Astrocyte of the spinal cord (primary cell): ENCODE results near the gene RAB10.
A peak's percentile ranks its signal among the peaks of the same experiment; 100 is the strongest.
"Not testable (repeated sequence)": the region's sequence is repeated elsewhere in the genome, so short reads cannot be mapped to it uniquely, and the experiment has no call there.

Experiments used
- DNase-seq: peaks from one replicate; pipeline ENCODE4 v3.0.0; 2011; ENCODE audit warnings: low read depth, low spot score
- H3K4me3 ChIP-seq: 2 replicates; pipeline ENCODE4 v1.5.1; 2011; ENCODE audit warnings: low read depth, mild to moderate bottlenecking, low read length, moderate library complexity
- CTCF ChIP-seq: IDR thresholded peaks from 2 replicates; pipeline ENCODE4 v1.5.1; 2012; ENCODE audit warnings: low read depth, mild to moderate bottlenecking, low read length, inconsistent platforms
- in situ Hi-C: cut with HindIII; loops from 2 replicates; pipeline ENCODE4 v1.10.0; 2017; ENCODE audit warnings: low sequenced_read_pairs

Gene RAB10

GRCh38 chr2:26013668-26014067 lies 20.2 kb upstream of the RAB10 start:
- TF ChIP-seq CTCF: no peak
- DNase-seq: no peak
- no peak overlapping the region for H3K4me3 ChIP-seq
- in situ Hi-C loops: no loop called here

GRCh38 chr2:26016012-26016705 lies 17.7 kb upstream of the RAB10 start:
- no peak overlapping the region for H3K4me3 ChIP-seq
- TF ChIP-seq CTCF: no peak
- DNase-seq: no peak
- in situ Hi-C loops: no loop called here

GRCh38 chr2:26016706-26017045 lies 17.2 kb upstream of the RAB10 start:
- in situ Hi-C loops, H3K4me3 ChIP-seq, DNase-seq: not testable (repeated sequence)

- no peak for DNase-seq
- TF ChIP-seq CTCF: no peak
- in situ Hi-C loops: no loop called here
- H3K4me3 ChIP-seq: no peak overlapping the region
Measured at GRCh38 chr2:26017464-26018183, 16.3 kb upstream of the RAB10 start.

GRCh38 chr2:26018184-26019055 lies 15.5 kb upstream of the RAB10 start:
- no peak overlapping the region for H3K4me3 ChIP-seq
- TF ChIP-seq CTCF: no peak
- in situ Hi-C loops: no loop called here
- peak; percentile 88 for DNase-seq

- DNase-seq: no peak
- in situ Hi-C loops: no loop called here
- no peak for TF ChIP-seq CTCF
- H3K4me3 ChIP-seq: no peak overlapping the region
Measured at GRCh38 chr2:26020231-26020640, 13.6 kb upstream of the RAB10 start.
